CD4-positive, alpha-beta T cell (primary cell): Measurements from ENCODE around the gene DEGS2. TPM values are rescaled to one million over a fixed set of nuclear protein-coding genes. Genes with fewer than 3 reads are reported as not detected.

Source experiments
- ATAC-seq: fragments of 200-7000 bp; cut with Tn5 transposase; one replicate; pipeline ENCODE4 v1.10.0; 2022; ENCODE audit warnings: mild to moderate bottlenecking; ENCODE audit not compliant: poor library complexity
- CTCF ChIA-PET: fragments of 350-600 bp; sonication (Branson Sonifier 250); formaldehyde crosslinking; loops from one replicate; lab custom pipeline; 2021; ENCODE audit warnings: antibody characterized with exemption, inconsistent platforms; lab: Charles Lee
- POLR2A ChIA-PET: fragments of 350-600 bp; sonication (Branson Sonifier 250); formaldehyde crosslinking; loops from one replicate; lab custom pipeline; 2021; ENCODE audit warnings: antibody characterized with exemption, inconsistent platforms; lab: Charles Lee
- DNase-seq, 14 experiments: peaks; one replicate each; pipeline ENCODE4 v3.0.0-alpha.2; 2013 to 2020; ENCODE audit warnings: mixed read lengths in 2 of 14
- H3K27ac ChIP-seq, 2 donors: one replicate each; pipeline versions ENCODE4 v1.5.1 to v1.7.0; 2013; ENCODE audit warnings: low read length in 2 of 2, low read depth in 1 of 2, mild to moderate bottlenecking in 1 of 2
- H3K27me3 ChIP-seq, 2 experiments: 1 replicate in 1 of 2; 2 replicates in 1 of 2; pipeline versions ENCODE4 v1.6.1 to v1.7.0; 2013; ENCODE audit warnings: low read length in 2 of 2, control low read depth in 1 of 2, mild to moderate bottlenecking in 1 of 2, moderate library complexity in 1 of 2; ENCODE audit not compliant: insufficient read depth in 2 of 2, control insufficient read depth in 1 of 2
- H3K36me3 ChIP-seq: one replicate; pipeline ENCODE4 v1.6.1; 2013; ENCODE audit warnings: low read length, control low read depth; ENCODE audit not compliant: insufficient read depth
- H3K4me1 ChIP-seq: one replicate; pipeline ENCODE4 v1.6.1; 2013; ENCODE audit warnings: low read length, control low read depth; ENCODE audit not compliant: insufficient read depth
- H3K4me3 ChIP-seq: one replicate; pipeline ENCODE4 v1.5.1; 2013; ENCODE audit warnings: mild to moderate bottlenecking, low read length, moderate library complexity
- H3K9me3 ChIP-seq, 2 experiments: 1 replicate in 1 of 2; 2 replicates in 1 of 2; pipeline versions ENCODE4 v1.6.1 to v1.7.0; 2013; ENCODE audit warnings: low read length in 2 of 2, mild to moderate bottlenecking in 2 of 2, control low read depth in 1 of 2, moderate library complexity in 1 of 2; ENCODE audit not compliant: control insufficient read depth in 1 of 2, insufficient read depth in 1 of 2
- H3K27ac Mint-ChIP-seq: one replicate; pipeline ENCODE4 v1.8.0; 2020; ENCODE audit warnings: mixed read lengths
- H3K27me3 Mint-ChIP-seq: one replicate; pipeline ENCODE4 v1.8.0; 2021; ENCODE audit warnings: mixed read lengths
- H3K36me3 Mint-ChIP-seq: one replicate; pipeline ENCODE4 v1.8.0; 2021; ENCODE audit warnings: low read depth, mixed read lengths
- H3K4me1 Mint-ChIP-seq: one replicate; pipeline ENCODE4 v1.8.0; 2021; ENCODE audit warnings: low read depth, mixed read lengths
- H3K4me3 Mint-ChIP-seq: one replicate; pipeline ENCODE4 v1.8.0; 2020; ENCODE audit warnings: mild to moderate bottlenecking, mixed read lengths
- H3K9me3 Mint-ChIP-seq: one replicate; pipeline ENCODE4 v1.8.0; 2020; ENCODE audit warnings: mixed read lengths
- CTCF ChIP-seq: fragments of 200-600 bp; IDR thresholded peaks from one replicate; pipeline ENCODE4 v1.8.0; 2022; ENCODE audit warnings: antibody characterized with exemption, mild to moderate bottlenecking
- intact Hi-C, 2 experiments: fragments of 100-400 bp; cut with DNase I in 1 of 2; cut with micrococcal nuclease in 1 of 2; formaldehyde crosslinking; loops; one replicate each; pipeline versions ENCODE4 v1.15.1 to v1.9.0; 2023 to 2025; cut with DNase I, micrococcal nuclease
- total RNA-seq, 174 experiments: library from RNA in 2 of 174; stranded (reverse) in 2 of 174; gene quantifications; one replicate each; pipeline ENCODE4 v1.2.3 and lab custom pipeline; 2021 to 2026

The DEGS2 gene
- total RNA-seq, 2 experiments from 2014 or later, result 0.11 TPM; not detected in 1

- DNase-seq (no peak), ATAC-seq (no peak)
- Histone ChIP-seq H3K4me3 (no peak overlapping the region), H3K4me1 (no peaks in the 10 kb centered on the region), H3K27ac (no peak overlapping the region), H3K36me3 (peaks cover 98% of the 10 kb centered on the region), H3K27me3 (no peaks in the 10 kb centered on the region), H3K9me3 (no peaks in the 10 kb centered on the region)
- no peak for TF ChIP-seq CTCF
- Mint-ChIP-seq H3K4me1 (no peaks in the 10 kb centered on the region), H3K27me3 (no peaks in the 10 kb centered on the region), H3K9me3 (no peaks in the 10 kb centered on the region), H3K4me3 (no peak overlapping the region), H3K27ac (peak overlapping the region; percentile 14), H3K36me3 (peaks cover 96% of the 10 kb centered on the region)
- intact Hi-C loops, result no loop called here
- ChIA-PET CTCF (no interaction called here), POLR2A (interaction anchor here (0.9 to 1.1 kb wide), 3 partner anchors 10 to 18 kb away, joined by 3 to 4 read pairs (median 3); no protein-coding TSS in a partner anchor)
Observed at GRCh38 chr14:100128688-100129087, 30.8 kb downstream of the DEGS2 start.

GRCh38 chr14:100127853-100128455 lies 31.5 kb downstream of the DEGS2 start:
- CTCF ChIA-PET, result no interaction called here
- intact Hi-C loops, result no loop called here
- Histone ChIP-seq H3K27me3 (no peaks in the 10 kb centered on the region), H3K4me1 (no peaks in the 10 kb centered on the region), H3K4me3 (no peak overlapping the region), H3K9me3 (no peaks in the 10 kb centered on the region), H3K27ac (no peak overlapping the region), H3K36me3 (peaks cover 98% of the 10 kb centered on the region)
- Mint-ChIP-seq H3K4me1 (no peaks in the 10 kb centered on the region), H3K9me3 (no peaks in the 10 kb centered on the region), H3K27me3 (no peaks in the 10 kb centered on the region), H3K36me3 (peaks cover 96% of the 10 kb centered on the region), H3K4me3 (no peak overlapping the region), H3K27ac (peak overlapping the region; percentile 56)
- DNase-seq (no peak), ATAC-seq (no peak)
- POLR2A ChIA-PET, result interaction anchor here (0.6 kb wide), 1 partner anchor 94 kb away, joined by 4 read pairs; no protein-coding TSS in a partner anchor
- no peak for TF ChIP-seq CTCF

- Histone ChIP-seq H3K27me3 (no peaks in the 10 kb centered on the region), H3K9me3 (no peaks in the 10 kb centered on the region), H3K4me3 (no peak overlapping the region), H3K36me3 (peaks cover 98% of the 10 kb centered on the region), H3K27ac (no peak overlapping the region), H3K4me1 (peaks cover 5% of the 10 kb centered on the region)
- Mint-ChIP-seq H3K27ac (peak overlapping the region; percentile 12), H3K36me3 (peaks cover 94% of the 10 kb centered on the region), H3K9me3 (no peaks in the 10 kb centered on the region), H3K4me3 (no peak overlapping the region), H3K4me1 (no peaks in the 10 kb centered on the region), H3K27me3 (no peaks in the 10 kb centered on the region)
- DNase-seq (no peak), ATAC-seq (no peak)
- ChIA-PET POLR2A (no interaction called here), CTCF (no interaction called here)
- intact Hi-C loops, result no loop called here
- no peak for TF ChIP-seq CTCF
Observed at GRCh38 chr14:100126401-100126800, 33.0 kb downstream of the DEGS2 start.
